ENCODE data around the gene APOC4.
"Not testable (repeated sequence)": the region's sequence is repeated elsewhere in the genome, so short reads cannot be mapped to it uniquely, and the experiment has no call there.

The APOC4 gene

DNA sequence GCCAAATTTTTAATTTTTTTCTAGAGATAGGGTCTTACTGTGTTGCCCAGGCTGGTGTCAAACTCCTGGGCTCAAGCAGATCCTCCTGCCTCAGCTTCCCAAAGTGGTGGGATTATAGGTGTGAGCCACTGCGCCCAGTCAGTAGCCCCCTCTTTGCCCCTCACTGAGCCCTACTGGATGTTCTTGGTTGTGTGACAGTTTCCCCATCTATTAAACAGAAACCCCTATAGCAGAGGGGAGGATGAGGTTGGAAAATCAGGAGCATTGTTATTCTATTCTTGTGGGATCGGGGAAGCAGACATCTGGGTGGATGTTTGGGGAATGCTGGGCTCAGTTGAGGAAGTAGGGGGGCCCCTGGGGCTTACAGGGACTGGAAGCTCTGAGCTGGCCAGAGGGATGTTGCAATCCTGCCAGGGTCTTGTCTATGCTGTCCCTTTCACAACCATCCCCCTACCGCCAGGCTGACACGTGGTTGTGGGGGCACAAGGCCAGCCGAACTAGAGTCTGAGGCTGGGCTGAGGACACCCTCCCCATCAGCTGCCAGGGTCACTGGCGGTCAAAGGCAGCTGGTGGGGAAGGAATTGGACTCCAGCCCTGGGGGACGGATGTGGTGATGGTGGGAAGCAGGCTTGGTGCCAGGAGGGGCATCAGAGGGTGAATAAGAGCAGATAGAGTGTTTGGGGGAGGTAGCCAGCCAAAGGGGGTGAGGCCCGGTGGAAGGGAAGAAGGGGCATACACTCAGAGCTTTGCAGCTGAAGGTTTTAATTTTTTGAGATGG lies 16.7 kb upstream of the APOC4 start:
- Histone ChIP-seq H3K27ac (ENCODE audit: low read depth, low read length) (peak overlapping the region; percentile 42), H3K27me3 (ENCODE audit: insufficient read depth, low read length) (no peaks in the 10 kb centered on the region), H3K4me3 (ENCODE audit: low read depth, low read length) (no peak overlapping the region), H3K79me2 (ENCODE audit: control insufficient read depth, insufficient read depth, low read length, unreplicated experiment) (no peaks in the 10 kb centered on the region), H3K36me3 (ENCODE audit: insufficient read depth, low read length) (no peaks in the 10 kb centered on the region), H2AFZ (ENCODE audit: low read length, unreplicated experiment) (no peak overlapping the region), H3K4me1 (ENCODE audit: control insufficient read depth, insufficient read depth, low read length, unreplicated experiment) (peaks cover 25% of the 10 kb centered on the region)

DNA sequence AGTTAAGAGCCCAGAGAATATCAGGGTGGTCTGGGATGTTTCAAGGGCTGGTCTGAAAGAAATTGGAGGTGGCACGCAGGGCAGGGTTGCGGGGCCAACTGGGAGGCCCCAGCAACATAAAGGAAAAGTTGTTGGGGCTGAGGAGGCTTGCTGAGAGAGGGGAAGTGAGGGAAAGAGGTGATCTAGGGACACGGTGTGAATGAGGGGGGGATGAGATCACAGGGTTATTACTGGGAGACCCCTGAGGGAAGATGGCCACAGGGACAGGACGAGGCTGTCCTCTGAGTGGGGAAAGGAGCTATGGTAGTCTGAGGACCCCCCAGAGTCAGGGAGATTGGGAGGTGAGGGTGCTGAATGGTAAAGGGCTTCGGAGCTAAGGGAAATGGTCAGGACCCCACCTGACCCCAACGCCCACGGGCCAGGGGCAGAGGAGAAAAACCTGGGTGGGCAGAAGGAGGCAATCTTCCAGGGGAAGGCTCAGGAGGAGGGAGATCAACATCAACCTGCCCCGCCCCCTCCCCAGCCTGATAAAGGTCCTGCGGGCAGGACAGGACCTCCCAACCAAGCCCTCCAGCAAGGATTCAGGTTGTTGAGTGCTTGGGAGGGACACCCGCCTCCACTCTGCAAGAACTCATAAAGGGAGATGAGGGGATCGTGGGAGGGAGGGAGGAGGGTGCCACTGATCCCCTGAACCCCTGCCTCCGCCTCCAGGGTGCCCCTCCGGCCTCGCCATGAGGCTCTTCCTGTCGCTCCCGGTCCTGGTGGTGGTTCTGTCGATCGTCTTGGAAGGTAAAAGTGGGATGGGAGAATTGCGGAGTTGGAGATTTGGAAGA lies 15.6 kb upstream of the APOC4 start:
- not testable (repeated sequence) for H3K4me3 ChIP-seq (ENCODE audit: low read depth, low read length); H2AFZ ChIP-seq (ENCODE audit: low read length, unreplicated experiment); H3K27ac ChIP-seq (ENCODE audit: low read depth, low read length); H3K79me2 ChIP-seq (ENCODE audit: control insufficient read depth, insufficient read depth, low read length, unreplicated experiment); H3K27me3 ChIP-seq (ENCODE audit: insufficient read depth, low read length); H3K36me3 ChIP-seq (ENCODE audit: insufficient read depth, low read length)
- H3K4me1 ChIP-seq (ENCODE audit: control insufficient read depth, insufficient read depth, low read length, unreplicated experiment) = peaks cover 25% of the 10 kb centered on the region

DNA sequence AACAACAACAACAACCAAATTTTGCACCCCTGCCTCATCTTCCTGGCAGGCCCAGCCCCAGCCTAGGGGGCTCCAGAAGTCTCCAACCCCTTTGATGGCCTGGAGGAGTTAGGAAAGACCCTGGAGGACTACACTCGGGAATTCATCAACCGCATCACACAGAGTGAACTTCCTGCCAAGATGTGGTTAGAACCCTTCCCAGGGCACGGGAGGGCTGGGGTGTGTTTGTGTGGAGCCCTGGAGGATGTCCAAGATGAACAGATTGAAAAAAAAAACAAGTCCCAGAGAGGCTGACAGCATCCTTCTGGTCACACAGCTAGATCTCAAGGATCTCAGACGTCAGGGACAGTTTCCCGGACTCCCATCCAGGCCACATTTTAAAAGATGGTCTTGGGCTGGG lies 14.3 kb upstream of the APOC4 start:
- Histone ChIP-seq H3K79me2 (ENCODE audit: control insufficient read depth, insufficient read depth, low read length, unreplicated experiment) (no peaks in the 10 kb centered on the region), H3K27ac (ENCODE audit: low read depth, low read length) (peak overlapping the region; percentile 70), H3K4me3 (ENCODE audit: low read depth, low read length) (0 out of 2 replicates have a peak overlapping the region, but pooled peaks have one; percentile 15), H3K4me1 (ENCODE audit: control insufficient read depth, insufficient read depth, low read length, unreplicated experiment) (peaks cover 25% of the 10 kb centered on the region), H3K27me3 (ENCODE audit: insufficient read depth, low read length) (no peaks in the 10 kb centered on the region), H2AFZ (ENCODE audit: low read length, unreplicated experiment) (no peak overlapping the region), H3K36me3 (ENCODE audit: insufficient read depth, low read length) (no peaks in the 10 kb centered on the region)

- H3K36me3 ChIP-seq (ENCODE audit: insufficient read depth, low read length) = no peaks in the 10 kb centered on the region
- peaks cover 17% of the 10 kb centered on the region for H3K4me1 ChIP-seq (ENCODE audit: control insufficient read depth, insufficient read depth, low read length, unreplicated experiment)
- H3K4me3 ChIP-seq (ENCODE audit: low read depth, low read length) = no peak overlapping the region
- no peaks in the 10 kb centered on the region for H3K27me3 ChIP-seq (ENCODE audit: insufficient read depth, low read length)
- H2AFZ ChIP-seq (ENCODE audit: low read length, unreplicated experiment) = no peak overlapping the region
- H3K27ac ChIP-seq (ENCODE audit: low read depth, low read length) = no peak overlapping the region
- H3K79me2 ChIP-seq (ENCODE audit: control insufficient read depth, insufficient read depth, low read length, unreplicated experiment) = no peaks in the 10 kb centered on the region
These were observed 11.9 kb upstream of the APOC4 start for GRCh38 chr19:44930088-44930487.

GRCh38 chr19:44931541-44931940 lies 10.5 kb upstream of the APOC4 start:
- Histone ChIP-seq H3K36me3 (ENCODE audit: insufficient read depth, low read length) (no peaks in the 10 kb centered on the region), H2AFZ (ENCODE audit: low read length, unreplicated experiment) (no peak overlapping the region), H3K79me2 (ENCODE audit: control insufficient read depth, insufficient read depth, low read length, unreplicated experiment) (no peaks in the 10 kb centered on the region), H3K27me3 (ENCODE audit: insufficient read depth, low read length) (no peaks in the 10 kb centered on the region), H3K4me3 (ENCODE audit: low read depth, low read length) (no peak overlapping the region), H3K4me1 (ENCODE audit: control insufficient read depth, insufficient read depth, low read length, unreplicated experiment) (peaks cover 8% of the 10 kb centered on the region), H3K27ac (ENCODE audit: low read depth, low read length) (no peak overlapping the region)

DNA sequence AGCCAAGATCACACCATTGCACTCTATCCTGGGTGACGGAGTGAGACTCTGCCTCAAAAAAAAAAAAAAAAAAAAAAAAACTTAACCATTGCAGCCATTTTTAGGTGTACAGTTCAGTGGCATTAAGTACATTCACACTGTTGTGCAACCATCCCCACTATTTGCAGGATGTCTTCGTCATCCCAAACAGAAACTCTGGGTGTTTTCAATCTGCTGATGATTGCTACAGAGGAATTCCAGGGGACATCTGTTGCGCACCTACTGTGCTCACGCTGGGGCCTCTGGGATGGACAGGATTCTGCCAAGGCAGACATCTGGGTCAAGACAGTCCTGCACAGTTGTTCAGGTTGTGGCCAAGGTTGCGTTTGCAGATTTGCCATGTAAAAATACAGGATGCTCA lies 2.4 kb upstream of the APOC4 start:
- Histone ChIP-seq H3K4me1 (ENCODE audit: control insufficient read depth, insufficient read depth, low read length, unreplicated experiment) (no peaks in the 10 kb centered on the region), H3K27me3 (ENCODE audit: insufficient read depth, low read length) (no peaks in the 10 kb centered on the region), H3K79me2 (ENCODE audit: control insufficient read depth, insufficient read depth, low read length, unreplicated experiment) (no peaks in the 10 kb centered on the region), H2AFZ (ENCODE audit: low read length, unreplicated experiment) (no peak overlapping the region), H3K36me3 (ENCODE audit: insufficient read depth, low read length) (no peaks in the 10 kb centered on the region), H3K4me3 (ENCODE audit: low read depth, low read length) (no peak overlapping the region), H3K27ac (ENCODE audit: low read depth, low read length) (no peak overlapping the region)

DNA sequence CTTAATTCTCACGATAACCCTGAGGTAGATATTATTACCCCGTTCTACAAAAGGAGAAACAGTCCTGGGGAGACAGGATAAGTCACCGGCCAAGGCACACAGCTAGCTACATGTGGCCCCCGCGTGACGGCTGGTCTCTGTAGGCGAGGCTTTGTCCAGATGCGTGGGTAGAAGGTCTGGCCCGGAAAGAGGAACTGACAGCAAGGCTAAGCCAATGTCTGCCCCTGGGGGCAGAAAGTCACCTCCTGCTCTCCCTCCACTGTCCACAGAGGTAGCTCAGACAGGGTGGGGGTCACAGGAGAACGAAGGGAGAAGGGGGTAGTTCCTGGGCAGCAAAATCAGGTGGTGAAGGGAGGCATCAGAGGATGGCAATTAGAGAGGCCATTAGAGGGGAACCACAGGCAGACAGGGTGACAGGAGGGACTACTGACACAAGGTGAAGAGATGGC lies 1.8 kb downstream of the APOC4 start:
- H3K4me3 ChIP-seq (ENCODE audit: low read depth, low read length) = no peak overlapping the region
- H3K27me3 ChIP-seq (ENCODE audit: insufficient read depth, low read length) = no peaks in the 10 kb centered on the region
- no peak overlapping the region for H2AFZ ChIP-seq (ENCODE audit: low read length, unreplicated experiment)
- no peak overlapping the region for H3K27ac ChIP-seq (ENCODE audit: low read depth, low read length)
- no peaks in the 10 kb centered on the region for H3K79me2 ChIP-seq (ENCODE audit: control insufficient read depth, insufficient read depth, low read length, unreplicated experiment)
- no peaks in the 10 kb centered on the region for H3K4me1 ChIP-seq (ENCODE audit: control insufficient read depth, insufficient read depth, low read length, unreplicated experiment)
- no peaks in the 10 kb centered on the region for H3K36me3 ChIP-seq (ENCODE audit: insufficient read depth, low read length)

- Histone ChIP-seq H3K36me3 (ENCODE audit: insufficient read depth, low read length) (no peaks in the 10 kb centered on the region), H3K27ac (ENCODE audit: low read depth, low read length) (no peak overlapping the region), H3K4me1 (ENCODE audit: control insufficient read depth, insufficient read depth, low read length, unreplicated experiment) (no peaks in the 10 kb centered on the region), H3K27me3 (ENCODE audit: insufficient read depth, low read length) (no peaks in the 10 kb centered on the region), H2AFZ (ENCODE audit: low read length, unreplicated experiment) (no peak overlapping the region), H3K79me2 (ENCODE audit: control insufficient read depth, insufficient read depth, low read length, unreplicated experiment) (no peaks in the 10 kb centered on the region), H3K4me3 (ENCODE audit: low read depth, low read length) (no peak overlapping the region)
These were observed 5.1 kb downstream of the APOC4 start for GRCh38 chr19:44947041-44947581.

DNA sequence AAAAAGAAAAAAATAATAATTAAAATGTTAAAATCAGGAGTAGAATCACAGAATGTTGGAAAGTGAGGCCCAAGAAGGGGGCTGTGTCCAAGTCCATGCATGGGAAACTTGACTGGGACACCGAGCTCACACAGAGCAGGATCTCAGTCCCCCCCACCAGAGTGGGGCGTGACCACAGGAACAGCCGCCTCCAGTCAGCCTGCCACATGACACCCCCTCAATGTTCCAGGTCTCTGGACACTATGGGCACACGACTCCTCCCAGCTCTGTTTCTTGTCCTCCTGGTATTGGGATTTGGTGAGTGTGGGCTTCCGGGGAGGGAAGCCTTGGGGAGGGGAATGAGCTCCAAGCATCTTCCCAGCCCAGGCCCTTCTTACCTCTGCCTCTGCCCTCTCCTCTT lies 6.2 kb downstream of the APOC4 start:
- Histone ChIP-seq H3K4me3 (ENCODE audit: low read depth, low read length) (no peak overlapping the region), H3K79me2 (ENCODE audit: control insufficient read depth, insufficient read depth, low read length, unreplicated experiment) (no peaks in the 10 kb centered on the region), H2AFZ (ENCODE audit: low read length, unreplicated experiment) (no peak overlapping the region), H3K4me1 (ENCODE audit: control insufficient read depth, insufficient read depth, low read length, unreplicated experiment) (no peaks in the 10 kb centered on the region), H3K27me3 (ENCODE audit: insufficient read depth, low read length) (no peaks in the 10 kb centered on the region), H3K27ac (ENCODE audit: low read depth, low read length) (no peak overlapping the region), H3K36me3 (ENCODE audit: insufficient read depth, low read length) (no peaks in the 10 kb centered on the region)

DNA sequence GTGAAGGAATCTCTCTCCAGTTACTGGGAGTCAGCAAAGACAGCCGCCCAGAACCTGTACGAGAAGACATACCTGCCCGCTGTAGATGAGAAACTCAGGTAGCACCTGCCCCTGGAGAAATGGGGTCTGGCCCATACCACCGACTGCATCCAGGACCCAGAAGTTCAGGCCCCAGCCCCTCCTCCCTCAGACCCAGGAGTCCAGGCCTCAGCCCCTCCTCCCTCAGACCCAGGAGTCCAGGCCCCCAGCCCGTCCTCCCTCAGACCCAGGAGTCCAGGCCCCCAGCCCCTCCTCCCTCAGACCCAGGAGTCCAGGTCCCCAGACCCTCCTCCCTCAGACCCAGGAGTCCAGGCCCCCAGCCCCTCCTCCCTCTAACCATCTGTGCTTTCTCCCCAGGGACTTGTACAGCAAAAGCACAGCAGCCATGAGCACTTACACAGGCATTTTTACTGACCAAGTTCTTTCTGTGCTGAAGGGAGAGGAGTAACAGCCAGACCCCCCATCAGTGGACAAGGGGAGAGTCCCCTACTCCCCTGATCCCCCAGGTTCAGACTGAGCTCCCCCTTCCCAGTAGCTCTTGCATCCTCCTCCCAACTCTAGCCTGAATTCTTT lies 6.8 kb downstream of the APOC4 start:
- no peaks in the 10 kb centered on the region for H3K36me3 ChIP-seq (ENCODE audit: insufficient read depth, low read length)
- no peak overlapping the region for H2AFZ ChIP-seq (ENCODE audit: low read length, unreplicated experiment)
- H3K27me3 ChIP-seq (ENCODE audit: insufficient read depth, low read length) = no peaks in the 10 kb centered on the region
- H3K79me2 ChIP-seq (ENCODE audit: control insufficient read depth, insufficient read depth, low read length, unreplicated experiment) = peaks cover 2% of the 10 kb centered on the region
- H3K27ac ChIP-seq (ENCODE audit: low read depth, low read length) = no peak overlapping the region
- no peak overlapping the region for H3K4me3 ChIP-seq (ENCODE audit: low read depth, low read length)
- no peaks in the 10 kb centered on the region for H3K4me1 ChIP-seq (ENCODE audit: control insufficient read depth, insufficient read depth, low read length, unreplicated experiment)

Data from ACC112 (cell line).